ENCODE data around the gene EFL1.
"Not testable (repeated sequence)": the region's sequence is repeated elsewhere in the genome, so short reads cannot be mapped to it uniquely, and the experiment has no call there.

The EFL1 gene

GRCh38 chr15:82262422-82263026 lies at the start of gene EFL1, which contains the start of gene SAXO2:
TSS of gene EFL1 (minus strand) at chr15:82262734. CDS start at chr15:82261778, 956 bp downstream.
TSS of gene SAXO2 (plus strand) at chr15:82262818. CDS start at chr15:82262880, 62 bp downstream.
- peak; percentile 85 for DNase-seq
- in situ Hi-C loops (cut with HindIII; ENCODE audit: low pct_ligation_motif_present, low pct_unique_long_range_greater_than_20kb, low sequenced_read_pairs): no loop called here

DNA sequence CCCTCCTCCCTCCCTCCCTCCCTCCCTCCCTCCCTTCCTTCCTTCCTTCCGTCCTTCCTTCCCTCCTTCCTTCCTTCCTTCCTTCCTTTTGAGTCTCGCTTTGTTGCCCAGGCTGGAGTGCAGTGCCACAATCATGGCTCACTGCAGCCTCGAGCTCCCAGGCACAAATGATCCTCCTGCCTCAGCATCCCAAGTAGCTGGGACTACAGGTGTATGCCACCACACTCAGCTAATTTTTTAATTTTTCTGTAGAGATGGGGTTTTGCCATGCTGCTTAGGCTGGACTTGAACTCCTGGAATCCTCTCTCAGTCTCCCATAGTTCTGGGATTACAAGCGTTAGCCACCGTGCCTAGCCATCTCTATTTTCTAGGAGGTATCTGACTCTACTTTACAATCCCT lies 48.8 kb upstream of the EFL1 start:
- in situ Hi-C loops (cut with HindIII; ENCODE audit: low pct_ligation_motif_present, low pct_unique_long_range_greater_than_20kb, low sequenced_read_pairs): not testable (repeated sequence)

DNA sequence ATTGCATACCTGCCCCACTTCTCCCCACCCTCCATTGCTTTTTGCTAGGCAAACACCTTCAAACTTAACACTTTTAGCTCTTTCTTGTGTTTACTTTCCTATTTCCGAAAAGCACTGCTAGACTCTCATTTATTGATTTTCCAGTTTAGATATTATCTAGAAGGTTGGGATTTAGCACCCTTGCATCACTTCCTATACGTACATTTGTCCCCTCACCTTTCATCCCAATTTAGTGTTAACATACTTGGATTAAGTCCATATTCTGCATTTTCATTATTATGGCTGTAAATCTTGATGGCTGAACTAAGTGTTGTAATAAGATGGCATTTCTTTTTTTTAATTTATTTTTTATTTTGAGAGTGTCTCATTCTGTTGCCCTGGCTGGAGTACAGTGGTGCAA lies 47.3 kb upstream of the EFL1 start:
- in situ Hi-C loops (cut with HindIII; ENCODE audit: low pct_ligation_motif_present, low pct_unique_long_range_greater_than_20kb, low sequenced_read_pairs): no loop called here
- no peak for DNase-seq

More for the DNA sequence above, 48.8 kb upstream of the EFL1 start:
- DNase-seq: not testable (repeated sequence)

DNA sequence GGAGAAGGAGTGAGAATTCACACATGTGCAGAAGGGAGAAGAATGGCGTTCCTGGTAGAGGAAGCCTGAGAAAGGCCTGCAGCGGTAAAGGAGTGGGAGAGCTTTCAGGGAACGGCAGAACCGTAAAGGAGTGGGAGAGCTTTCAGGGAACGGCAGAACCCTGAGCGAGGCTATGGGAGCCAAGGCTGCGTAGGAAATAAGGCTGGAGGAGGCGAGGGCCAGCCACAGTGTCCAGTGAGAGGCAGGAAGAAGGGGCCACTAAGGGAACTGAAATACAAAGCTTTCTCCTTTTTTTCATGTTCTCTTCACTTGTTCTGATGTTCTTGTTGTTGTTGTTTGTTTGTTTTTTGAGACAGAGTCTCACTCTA lies 45.2 kb upstream of the EFL1 start:
- in situ Hi-C loops (cut with HindIII; ENCODE audit: low pct_ligation_motif_present, low pct_unique_long_range_greater_than_20kb, low sequenced_read_pairs): no loop called here
- DNase-seq: no peak

DNA sequence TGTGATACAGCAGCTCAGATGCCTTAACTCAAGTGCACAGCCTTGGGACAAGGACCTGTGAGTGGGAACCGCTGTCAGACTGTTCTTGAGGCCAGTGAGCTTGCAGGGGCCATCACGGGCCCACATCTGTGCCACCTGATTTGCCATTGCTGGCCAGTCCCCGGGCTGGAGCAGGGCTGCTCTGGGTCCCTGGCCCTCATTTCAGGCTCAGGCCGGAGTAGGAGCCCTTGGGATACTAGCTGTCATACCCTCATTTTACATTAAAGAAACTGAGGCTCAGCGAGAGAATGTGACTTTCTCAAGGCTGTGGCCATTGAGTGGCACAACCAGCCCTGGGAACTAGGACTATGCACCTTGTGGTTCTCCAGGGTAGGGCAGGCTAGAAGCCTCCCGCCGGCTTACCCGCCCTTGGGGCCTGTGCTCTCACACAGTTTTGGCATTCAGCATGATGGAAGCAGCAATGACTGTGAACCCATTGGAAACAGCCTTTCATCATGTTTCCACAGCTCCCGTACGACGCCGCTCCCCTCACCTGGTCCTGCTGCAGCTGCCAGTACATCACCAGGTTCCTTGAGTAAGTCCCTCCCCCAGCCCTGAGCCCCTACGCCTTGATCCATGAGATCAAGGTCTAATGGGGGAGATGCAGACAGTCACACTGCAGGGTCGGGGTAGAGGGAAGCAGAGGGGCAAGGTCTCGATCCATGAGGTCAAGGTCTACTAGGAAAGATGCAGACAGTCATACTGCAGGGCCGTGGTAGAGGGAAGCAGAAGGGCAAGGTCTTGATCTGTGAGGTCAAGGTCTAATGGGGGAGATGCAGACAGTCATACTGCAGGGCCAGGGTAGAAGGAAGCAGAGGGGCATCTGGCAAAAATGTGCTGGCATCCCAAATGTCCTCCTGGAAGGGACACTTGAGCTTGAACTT lies 44.5 kb upstream of the EFL1 start:
- in situ Hi-C loops (cut with HindIII; ENCODE audit: low pct_ligation_motif_present, low pct_unique_long_range_greater_than_20kb, low sequenced_read_pairs): no loop called here

DNA sequence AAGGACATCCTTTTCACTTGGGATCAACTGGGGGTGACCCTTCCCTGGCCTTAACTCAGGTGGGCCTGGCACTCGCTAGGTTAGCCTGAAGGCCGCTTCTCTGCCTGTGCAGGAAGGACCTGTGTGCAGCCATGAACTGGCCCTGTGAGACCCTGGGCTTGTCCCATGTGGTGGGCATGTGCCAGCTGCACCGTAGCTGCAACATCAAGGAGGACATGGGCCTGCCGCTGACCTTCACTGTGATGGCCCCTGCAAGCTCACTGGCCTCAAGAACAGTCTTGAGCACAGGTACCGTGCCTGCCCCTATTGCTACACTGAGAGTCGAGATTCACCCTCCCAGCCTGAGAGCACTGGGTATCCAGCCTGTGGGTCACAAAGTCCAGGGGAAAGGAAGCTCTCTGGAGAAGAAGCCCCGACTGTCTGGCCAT lies 43.1 kb upstream of the EFL1 start:
- no peak for DNase-seq
- in situ Hi-C loops (cut with HindIII; ENCODE audit: low pct_ligation_motif_present, low pct_unique_long_range_greater_than_20kb, low sequenced_read_pairs): no loop called here

More for the DNA sequence above, 44.5 kb upstream of the EFL1 start:
- no peak for DNase-seq

- in situ Hi-C loops (cut with HindIII; ENCODE audit: low pct_ligation_motif_present, low pct_unique_long_range_greater_than_20kb, low sequenced_read_pairs): no loop called here
- DNase-seq: no peak
These were observed 42.2 kb upstream of the EFL1 start for GRCh38 chr15:82304778-82305090.

- in situ Hi-C loops (cut with HindIII; ENCODE audit: low pct_ligation_motif_present, low pct_unique_long_range_greater_than_20kb, low sequenced_read_pairs): no loop called here
- DNase-seq: no peak
These were observed 41.6 kb upstream of the EFL1 start for GRCh38 chr15:82303956-82304777.

DNA sequence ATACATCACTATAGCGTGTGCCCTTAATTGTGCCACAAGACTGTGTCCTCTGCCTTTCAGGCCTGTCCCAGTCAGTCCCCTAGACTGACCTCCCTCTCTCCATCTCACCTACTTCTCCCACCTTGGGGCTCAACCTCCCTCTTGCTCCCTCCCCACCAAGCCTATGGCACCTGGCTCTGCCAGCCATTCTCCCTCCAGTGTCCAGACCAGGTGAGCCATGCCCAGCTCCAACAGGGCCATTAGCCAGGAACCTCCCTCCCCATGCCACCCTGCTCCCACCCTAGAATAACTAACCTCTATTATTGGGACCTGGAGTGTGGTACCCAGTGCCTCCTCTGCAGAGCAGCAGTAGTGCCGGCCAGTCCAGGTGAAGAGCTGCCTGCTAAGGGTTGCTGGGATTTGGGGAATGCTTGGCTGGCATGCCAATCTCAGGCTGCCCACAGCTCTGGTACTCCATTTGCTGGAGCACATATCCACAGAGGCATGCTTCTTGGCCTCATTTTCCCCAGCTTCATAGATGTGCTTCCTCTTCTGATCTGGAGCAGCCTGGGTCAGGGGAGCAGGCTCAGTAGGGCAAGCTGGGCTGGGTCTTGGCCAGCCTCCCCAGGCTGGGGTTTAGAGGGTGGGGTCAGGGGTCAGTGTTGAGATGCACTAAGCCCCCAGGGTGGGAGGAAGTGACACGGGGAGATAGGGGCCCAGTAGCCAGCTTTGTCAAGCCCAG lies 38.9 kb upstream of the EFL1 start:
- in situ Hi-C loops (cut with HindIII; ENCODE audit: low pct_ligation_motif_present, low pct_unique_long_range_greater_than_20kb, low sequenced_read_pairs): no loop called here
- DNase-seq: no peak

GRCh38 chr15:82300883-82301282 lies 38.3 kb upstream of the EFL1 start:
- DNase-seq: no peak
- in situ Hi-C loops (cut with HindIII; ENCODE audit: low pct_ligation_motif_present, low pct_unique_long_range_greater_than_20kb, low sequenced_read_pairs): no loop called here

GRCh38 chr15:82300326-82300725 lies 37.8 kb upstream of the EFL1 start:
- in situ Hi-C loops (cut with HindIII; ENCODE audit: low pct_ligation_motif_present, low pct_unique_long_range_greater_than_20kb, low sequenced_read_pairs); DNase-seq: not testable (repeated sequence)

- in situ Hi-C loops (cut with HindIII; ENCODE audit: low pct_ligation_motif_present, low pct_unique_long_range_greater_than_20kb, low sequenced_read_pairs); DNase-seq: not testable (repeated sequence)
These were observed 37.0 kb upstream of the EFL1 start for GRCh38 chr15:82299511-82299914.

- in situ Hi-C loops (cut with HindIII; ENCODE audit: low pct_ligation_motif_present, low pct_unique_long_range_greater_than_20kb, low sequenced_read_pairs): no loop called here
- no peak for DNase-seq
These were observed 36.0 kb upstream of the EFL1 start for GRCh38 chr15:82298520-82298919.

DNA sequence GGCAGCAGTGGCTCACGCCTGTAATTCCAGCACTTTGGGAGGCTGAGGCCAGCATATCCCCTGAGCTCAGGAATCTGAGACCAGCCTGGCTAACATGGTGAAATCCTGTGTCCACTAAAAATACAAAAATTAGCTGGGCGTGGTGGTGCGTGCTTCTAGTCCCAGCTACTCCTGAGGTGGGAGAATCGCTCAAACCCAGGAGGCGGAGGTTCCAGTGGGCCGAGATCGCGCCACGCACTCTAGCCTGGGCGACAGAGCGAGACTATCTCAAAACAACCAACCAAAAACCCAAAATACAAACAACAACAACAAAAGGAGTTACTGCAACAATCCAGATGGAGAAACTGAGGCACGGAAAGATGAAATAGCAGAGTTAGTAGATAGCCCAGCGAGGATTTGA lies 35.5 kb upstream of the EFL1 start:
- DNase-seq: no peak
- in situ Hi-C loops (cut with HindIII; ENCODE audit: low pct_ligation_motif_present, low pct_unique_long_range_greater_than_20kb, low sequenced_read_pairs): no loop called here

DNA sequence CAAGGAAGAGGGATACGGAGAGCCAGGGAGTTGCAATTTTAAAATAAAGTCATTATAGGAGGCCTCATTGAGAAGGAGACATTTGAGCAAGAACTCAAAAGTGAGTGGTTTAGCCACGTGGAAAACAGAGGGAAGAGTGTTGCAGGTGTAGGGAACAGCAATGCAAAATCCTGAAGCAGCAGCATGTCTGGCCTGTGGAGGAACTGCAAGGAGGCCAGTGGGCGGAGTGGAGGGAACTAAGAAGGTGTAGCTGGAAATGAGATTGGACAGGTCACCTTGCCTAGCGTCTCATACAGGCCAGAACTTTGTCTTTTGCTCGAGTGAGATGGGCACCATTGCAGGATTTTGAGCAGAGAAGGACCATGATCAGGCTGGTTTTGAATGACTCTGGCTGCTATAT lies 35.0 kb upstream of the EFL1 start:
- DNase-seq: peak; percentile 0
- in situ Hi-C loops (cut with HindIII; ENCODE audit: low pct_ligation_motif_present, low pct_unique_long_range_greater_than_20kb, low sequenced_read_pairs): no loop called here

DNA sequence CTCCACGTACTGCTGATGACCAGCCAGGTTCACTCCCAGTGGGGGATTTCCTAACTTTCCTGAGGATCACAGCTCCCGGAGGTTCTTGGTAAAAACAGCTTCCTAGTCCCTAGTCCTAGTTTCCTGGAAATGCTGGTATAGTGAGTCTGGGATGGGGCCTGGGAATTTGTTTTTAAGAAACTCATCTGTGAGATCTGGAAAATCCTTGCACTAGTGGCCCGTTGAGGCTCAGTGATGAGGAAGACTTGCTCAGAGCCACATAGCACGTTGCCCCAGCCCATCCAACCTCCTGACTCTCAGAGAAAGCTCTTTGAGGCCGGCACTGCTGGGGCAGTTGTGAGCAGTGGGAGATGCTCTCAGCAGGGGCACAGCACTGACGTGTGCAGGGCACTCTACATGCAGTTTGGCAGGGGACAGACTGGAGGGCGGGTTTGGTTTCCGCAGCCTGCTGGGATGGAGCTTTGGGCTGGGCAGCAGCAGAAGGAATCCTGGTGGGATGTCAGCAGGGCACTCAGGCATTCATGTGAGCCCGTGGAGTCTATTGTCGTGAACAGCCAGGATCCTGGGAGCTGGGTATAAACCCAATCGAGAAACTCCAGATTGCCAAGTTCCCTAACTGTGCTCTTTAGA lies 31.6 kb upstream of the EFL1 start:
- DNase-seq: no peak
- in situ Hi-C loops (cut with HindIII; ENCODE audit: low pct_ligation_motif_present, low pct_unique_long_range_greater_than_20kb, low sequenced_read_pairs): no loop called here

DNA sequence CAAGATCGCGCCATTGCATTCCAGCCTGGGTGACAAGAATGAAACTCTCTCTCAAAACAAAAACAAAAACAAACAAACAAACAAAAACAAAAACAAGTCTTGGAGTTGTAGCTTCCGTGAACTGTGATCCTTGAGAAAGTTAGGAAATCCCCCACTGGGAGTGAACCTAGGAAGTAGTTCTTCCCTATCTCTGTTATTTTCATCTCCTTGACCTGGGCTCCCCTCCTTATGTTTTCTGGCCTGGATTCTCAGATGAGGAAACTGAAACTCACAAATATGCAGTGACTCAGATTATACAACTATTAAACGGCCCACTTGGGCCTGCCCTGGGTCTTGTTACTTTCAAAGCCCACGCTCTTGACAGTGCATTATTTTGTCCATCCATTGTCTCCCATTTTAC lies 29.7 kb upstream of the EFL1 start:
- in situ Hi-C loops (cut with HindIII; ENCODE audit: low pct_ligation_motif_present, low pct_unique_long_range_greater_than_20kb, low sequenced_read_pairs): no loop called here
- DNase-seq: no peak

DNA sequence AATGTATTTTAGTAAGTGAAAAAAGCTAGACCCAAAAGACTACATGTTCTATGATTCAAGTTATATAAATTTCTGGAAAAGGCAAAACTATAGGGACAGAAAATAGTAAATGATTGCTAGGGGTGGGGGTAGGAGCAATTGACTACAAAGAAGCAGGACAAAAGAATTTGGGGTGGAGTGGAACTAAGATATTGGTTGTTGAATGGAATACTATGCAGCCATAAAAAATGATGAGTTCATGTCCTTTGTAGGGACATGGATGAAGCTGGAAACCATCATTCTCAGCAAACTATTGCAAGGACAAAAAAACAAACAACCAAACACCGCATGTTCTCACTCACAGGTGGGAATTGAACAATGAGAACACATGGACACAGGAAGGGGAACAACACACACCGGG lies 25.7 kb upstream of the EFL1 start:
- DNase-seq; in situ Hi-C loops (cut with HindIII; ENCODE audit: low pct_ligation_motif_present, low pct_unique_long_range_greater_than_20kb, low sequenced_read_pairs): not testable (repeated sequence)

Data from ACHN (cell line).